HepG2 (cell line): ENCODE data around the gene KDELR3. TPM values are rescaled to one million over a fixed set of nuclear protein-coding genes. Genes with fewer than 3 reads are reported as not detected.

ENCODE experiments used
- E2F5 ChIP-seq: sonication (generic); formaldehyde crosslinking; conservative IDR thresholded peaks from 2 replicates; pipeline ENCODE4 v1.4.0; 2020; ENCODE audit warnings: missing genetic modification reagents
- EZH2 ChIP-seq: conservative IDR thresholded peaks from 2 replicates; pipeline ENCODE4 v1.6.1; 2012; ENCODE audit warnings: mild to moderate bottlenecking, low read depth, low read length, moderate library complexity
- KAT8 ChIP-seq: IDR thresholded peaks from 2 replicates; pipeline ENCODE4 v1.6.1; 2016; ENCODE audit warnings: missing genetic modification reagents, missing compliant biosample characterization
- KIAA2018 ChIP-seq: sonication (generic); formaldehyde crosslinking; IDR thresholded peaks from 2 replicates; pipeline ENCODE4 v1.5.0; 2020; ENCODE audit warnings: mild to moderate bottlenecking, missing genetic modification reagents, borderline replicate concordance
- PAWR ChIP-seq: sonication (generic); formaldehyde crosslinking; IDR thresholded peaks from 2 replicates; pipeline ENCODE4 v1.4.0; 2020; ENCODE audit warnings: missing genetic modification reagents, mild to moderate bottlenecking, borderline replicate concordance
- RARA ChIP-seq: IDR thresholded peaks from 2 replicates; pipeline ENCODE4 v1.6.1; 2016; ENCODE audit warnings: missing genetic modification reagents, missing compliant biosample characterization
- RBM22 ChIP-seq: fragments of 200-400 bp; formaldehyde crosslinking; optimal IDR thresholded peaks from 2 replicates; pipeline ENCODE3; 2017; ENCODE audit warnings: mild to moderate bottlenecking, low read length, moderate library complexity
- SPEN ChIP-seq: sonication (generic); formaldehyde crosslinking; IDR thresholded peaks from 2 replicates; pipeline ENCODE4 v1.5.1; 2020; ENCODE audit warnings: low read depth, mild to moderate bottlenecking, missing genetic modification reagents
- TIGD3 ChIP-seq: sonication (generic); formaldehyde crosslinking; IDR thresholded peaks from 2 replicates; pipeline ENCODE4 v1.5.1; 2020; ENCODE audit warnings: mild to moderate bottlenecking, missing genetic modification reagents, borderline replicate concordance
- YY1 ChIP-seq: IDR thresholded peaks from 2 replicates; pipeline ENCODE4 v1.6.1; 2011; ENCODE audit warnings: low read length, low read depth, moderate library complexity, mild to moderate bottlenecking; ENCODE audit not compliant: insufficient read depth, insufficient replicate concordance
- ZFP82 ChIP-seq: sonication (generic); formaldehyde crosslinking; IDR thresholded peaks from 2 replicates; pipeline ENCODE4 v1.5.1; 2020; ENCODE audit warnings: mild to moderate bottlenecking, missing genetic modification reagents, borderline replicate concordance
- ZMYM2 ChIP-seq: sonication (generic); formaldehyde crosslinking; IDR thresholded peaks from 2 replicates; pipeline ENCODE4 v1.8.0; 2022; ENCODE audit warnings: mild to moderate bottlenecking, missing genetic modification reagents
- ZNF598 ChIP-seq: sonication (generic); formaldehyde crosslinking; IDR thresholded peaks from 2 replicates; pipeline ENCODE4 v1.5.1; 2020; ENCODE audit warnings: mild to moderate bottlenecking, missing genetic modification reagents, borderline replicate concordance
- ZNF672 ChIP-seq: sonication (generic); formaldehyde crosslinking; IDR thresholded peaks from 2 replicates; pipeline ENCODE4 v1.8.1; 2022; ENCODE audit warnings: missing genetic modification reagents
- ZNF768 ChIP-seq: sonication (generic); formaldehyde crosslinking; IDR thresholded peaks from 2 replicates; pipeline ENCODE4 v1.4.0; 2020; ENCODE audit warnings: missing genetic modification reagents
- polyA plus RNA-seq, 8 experiments: library from polyadenylated mRNA; depleted of rRNA in 3 of 8; stranded (reverse) in 7 of 8; unstranded in 1 of 8; fragments of >200 nt; fragmentation: Illumina TruSeq in 4 of 8; extraction: Trizol in 4 of 8; gene quantifications; 2 replicates each; pipeline versions ENCODE4 v1.2.1 to v1.2.3, GENCODE V29; 2011 to 2016; ENCODE audit warnings: low read depth in 4 of 8, missing spikeins in 1 of 8, mixed read lengths in 1 of 8; ENCODE audit not compliant: insufficient read depth in 1 of 8
- total RNA-seq, 5 experiments: library from RNA; depleted of rRNA; stranded (reverse); fragments of >200 nt; fragmentation: Illumina TruSeq; extraction: Trizol; gene quantifications; 2 replicates each; pipeline ENCODE4 v1.2.3, GENCODE V29; 2016; ENCODE audit warnings: low read depth in 1 of 5
- TF ChIP-seq, protein P1 (sequence below): IDR thresholded peaks from 2 replicates; pipeline ENCODE4 v1.6.1; 2018; ENCODE audit warnings: missing genetic modification reagents, mild to moderate bottlenecking, missing compliant biosample characterization

KDELR3 gene
- total and polyA plus RNA-seq, 2 of the 13 experiments (the other 11 are each of a cell fraction or from before 2014, with no cell fraction given) = 24.2 to 65.7 TPM

DNA sequence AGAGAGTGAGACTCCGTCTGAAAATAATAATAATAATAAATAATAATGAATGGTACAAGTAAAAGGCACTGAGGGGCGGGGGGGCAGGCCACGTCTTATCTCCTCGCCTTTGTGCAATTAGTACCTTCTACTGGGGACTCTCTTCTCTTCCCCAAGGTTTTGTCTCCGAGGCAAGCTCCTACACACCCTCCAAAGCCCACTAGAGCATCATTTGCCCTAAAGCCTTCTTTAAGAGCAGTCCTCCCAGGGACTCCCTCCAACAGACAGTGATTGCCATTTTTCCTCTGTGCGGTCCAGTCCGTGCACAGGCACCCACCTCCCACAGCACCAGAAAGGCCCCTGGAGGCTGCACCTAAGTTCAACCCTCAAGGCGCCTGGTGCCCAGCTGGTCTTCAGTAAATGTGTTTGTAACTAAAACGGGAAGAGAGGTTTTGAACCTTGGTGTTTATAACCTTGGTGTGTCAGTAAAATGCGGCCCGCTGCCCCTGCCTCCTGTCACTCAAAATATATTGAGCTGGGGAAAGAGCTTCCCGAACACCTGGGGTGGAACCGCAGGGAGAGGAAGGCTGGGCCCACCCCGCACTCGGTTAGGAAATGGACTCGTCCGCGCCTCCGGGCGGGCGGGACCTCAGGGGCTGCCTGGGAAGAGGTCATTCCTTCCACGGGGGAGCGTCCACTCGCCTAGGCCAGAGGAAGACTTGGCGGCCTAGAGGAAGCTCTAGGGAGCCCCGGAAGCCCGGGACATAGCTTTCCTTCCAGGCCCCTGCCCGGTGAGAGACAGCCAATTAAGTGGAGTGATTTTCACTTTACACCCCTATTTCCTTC lies 4.7 kb upstream of the KDELR3 start (continued):
- no peak for TF ChIP-seq KIAA2018
- no peak for TF ChIP-seq TIGD3 (CRISPR knock-in tag)
- no peak for TF ChIP-seq EZH2
- TF ChIP-seq ZNF768 (CRISPR knock-in tag) = no peak
- TF ChIP-seq RARA = no peak
- TF ChIP-seq, protein P1, sequence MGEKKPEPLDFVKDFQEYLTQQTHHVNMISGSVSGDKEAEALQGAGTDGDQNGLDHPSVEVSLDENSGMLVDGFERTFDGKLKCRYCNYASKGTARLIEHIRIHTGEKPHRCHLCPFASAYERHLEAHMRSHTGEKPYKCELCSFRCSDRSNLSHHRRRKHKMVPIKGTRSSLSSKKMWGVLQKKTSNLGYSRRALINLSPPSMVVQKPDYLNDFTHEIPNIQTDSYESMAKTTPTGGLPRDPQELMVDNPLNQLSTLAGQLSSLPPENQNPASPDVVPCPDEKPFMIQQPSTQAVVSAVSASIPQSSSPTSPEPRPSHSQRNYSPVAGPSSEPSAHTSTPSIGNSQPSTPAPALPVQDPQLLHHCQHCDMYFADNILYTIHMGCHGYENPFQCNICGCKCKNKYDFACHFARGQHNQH (CRISPR knock-in tag) = peak; percentile 41; the same call in 1 of the 2 replicates
- no peak for TF ChIP-seq ZMYM2 (CRISPR knock-in tag)
- TF ChIP-seq PAWR (CRISPR knock-in tag) = no peak
- TF ChIP-seq ZNF672 (CRISPR knock-in tag) = no peak
- TF ChIP-seq ZFP82 (CRISPR knock-in tag) = no peak
- TF ChIP-seq KAT8 (CRISPR knock-in tag) = peak; percentile 62; the same call in 1 of the 2 replicates
- no peak for TF ChIP-seq ZNF598 (CRISPR knock-in tag)
- TF ChIP-seq RBM22 = no peak
- TF ChIP-seq E2F5 (CRISPR knock-in tag) = no peak
- TF ChIP-seq SPEN (CRISPR knock-in tag) = peak; percentile 50; the same call in 1 of the 2 replicates
- peak; percentile 58 for TF ChIP-seq YY1
